B cell (primary cell): ENCODE results near the gene RRN3. TPM values are rescaled to one million over a fixed set of nuclear protein-coding genes. Genes with fewer than 3 reads are reported as not detected.
"Not testable (repeated sequence)": the region's sequence is repeated elsewhere in the genome, so short reads cannot be mapped to it uniquely, and the experiment has no call there.

Experiments used
- ATAC-seq: fragments of 200-7000 bp; cut with Tn5 transposase; one replicate; pipeline ENCODE4 v1.10.0; 2021; ENCODE audit warnings: low read depth, mild to moderate bottlenecking, moderate number of reproducible peaks, moderate library complexity
- CTCF ChIA-PET: fragments of 350-600 bp; sonication (Branson Sonifier 250); formaldehyde crosslinking; loops from one replicate; lab custom pipeline; 2021; ENCODE audit warnings: antibody characterized with exemption, inconsistent platforms; lab: Charles Lee
- POLR2A ChIA-PET: fragments of 350-600 bp; sonication (Branson Sonifier 250); formaldehyde crosslinking; loops from one replicate; lab custom pipeline; 2021; ENCODE audit warnings: antibody characterized with exemption; lab: Charles Lee
- DNase-seq: peaks from one replicate; pipeline ENCODE4 v3.0.0; 2013
- H2AFZ ChIP-seq: 2 replicates; pipeline ENCODE4 v1.6.1; 2012; ENCODE audit warnings: mild to moderate bottlenecking, low read depth, low read length; ENCODE audit not compliant: insufficient read depth, poor library complexity, severe bottlenecking
- H3K27ac ChIP-seq, 2 donors: 1 replicate in 1 of 2; 2 replicates in 1 of 2; pipeline ENCODE4 v1.5.1; 2012 to 2013; ENCODE audit warnings: low read length in 2 of 2, mild to moderate bottlenecking in 2 of 2, moderate library complexity in 1 of 2
- H3K27me3 ChIP-seq, 4 experiments: fragments of 200-600 bp in 1 of 4; sonication (generic) in 1 of 4; replicated peaks in 1 of 4; 1 replicate in 2 of 4; 2 replicates in 2 of 4; pipeline versions ENCODE4 v1.6.1 to v1.7.0; 2013 to 2016; ENCODE audit warnings: low read length in 3 of 4, mild to moderate bottlenecking in 2 of 4, mixed read lengths in 1 of 4, moderate library complexity in 1 of 4; ENCODE audit not compliant: insufficient read depth in 4 of 4, control insufficient read depth in 3 of 4; ENCODE audit errors: control extremely low read depth in 1 of 4
- H3K36me3 ChIP-seq, 2 experiments: replicated peaks in 1 of 2; 1 replicate in 1 of 2; 2 replicates in 1 of 2; pipeline versions ENCODE4 v1.6.1 to v1.7.1; 2013; ENCODE audit warnings: low read length in 1 of 2; ENCODE audit not compliant: insufficient read depth in 2 of 2, control insufficient read depth in 1 of 2; ENCODE audit errors: control extremely low read depth in 1 of 2, extremely low read depth in 1 of 2
- H3K4me1 ChIP-seq, 2 donors: fragments of 200-600 bp in 1 of 2; sonication (generic) in 1 of 2; 1 replicate in 1 of 2; 2 replicates in 1 of 2; pipeline versions ENCODE4 v1.5.1 to v1.6.1; 2013 to 2017; ENCODE audit warnings: low read length in 2 of 2; ENCODE audit not compliant: control insufficient read depth in 2 of 2, insufficient read depth in 2 of 2
- H3K4me2 ChIP-seq: replicated peaks from 2 replicates; pipeline ENCODE3; 2012; ENCODE audit warnings: mild to moderate bottlenecking, low read depth, low read length; ENCODE audit not compliant: poor library complexity, severe bottlenecking
- H3K4me3 ChIP-seq, 5 experiments: fragments of 200-600 bp in 1 of 5; sonication (generic) in 1 of 5; 1 replicate in 3 of 5; 2 replicates in 2 of 5; pipeline versions ENCODE4 v1.5.1 to v1.7.0; 2011 to 2016; ENCODE audit warnings: low read length in 4 of 5, mild to moderate bottlenecking in 4 of 5, low read depth in 2 of 5, control low read depth in 1 of 5, moderate library complexity in 1 of 5; ENCODE audit not compliant: insufficient read depth in 1 of 5; ENCODE audit errors: control extremely low read depth in 1 of 5, extremely low read depth in 1 of 5
- H3K79me2 ChIP-seq: fragments of 200-600 bp; sonication (generic); one replicate; pipeline ENCODE4 v1.6.0; 2016; ENCODE audit warnings: low read length; ENCODE audit not compliant: control insufficient read depth, insufficient read depth
- H3K9ac ChIP-seq: fragments of 200-600 bp; sonication (generic); 2 replicates; pipeline ENCODE4 v1.6.1; 2017; ENCODE audit warnings: mild to moderate bottlenecking, low read length, moderate library complexity
- H3K9me3 ChIP-seq, 3 donors: one replicate each; pipeline versions ENCODE4 v1.6.1 to v1.7.1; 2013; ENCODE audit warnings: low read length in 2 of 3; ENCODE audit not compliant: control insufficient read depth in 2 of 3, insufficient read depth in 1 of 3; ENCODE audit errors: control extremely low read depth in 1 of 3
- H4K20me1 ChIP-seq: 2 replicates; pipeline ENCODE4 v1.6.0; 2012; ENCODE audit warnings: mild to moderate bottlenecking, low read length; ENCODE audit not compliant: insufficient read depth, control insufficient read depth, poor library complexity, severe bottlenecking
- H3K27ac Mint-ChIP-seq: one replicate; pipeline ENCODE4 v1.8.0; 2021; ENCODE audit warnings: mixed read lengths
- H3K27me3 Mint-ChIP-seq: one replicate; pipeline ENCODE4 v1.8.0; 2021; ENCODE audit warnings: mixed read lengths
- H3K4me1 Mint-ChIP-seq: one replicate; pipeline ENCODE4 v1.8.0; 2021; ENCODE audit warnings: mixed read lengths
- H3K4me3 Mint-ChIP-seq: one replicate; pipeline ENCODE4 v1.8.0; 2021; ENCODE audit warnings: mixed read lengths
- H3K9me3 Mint-ChIP-seq: one replicate; pipeline ENCODE4 v1.8.0; 2022; ENCODE audit warnings: mixed read lengths; ENCODE audit not compliant: insufficient read depth
- WGBS: methylation state at CpG from one replicate; pipeline ENCODE4 v1.1.5; 2013; ENCODE audit warnings: missing lambda C conversion rate; ENCODE audit not compliant: insufficient coverage; 5-methylcytosine and 5-hydroxymethylcytosine counted together
- intact Hi-C: fragments of 100-400 bp; cut with micrococcal nuclease; formaldehyde crosslinking; loops from one replicate; pipeline ENCODE4 v1.10.0; 2022
- polyA plus RNA-seq: library from polyadenylated mRNA; depleted of rRNA; stranded (reverse); fragments of >200 nt; gene quantifications from 2 replicates; pipeline ENCODE4 v1.2.3, GENCODE V29; 2012
- small RNA-seq: library from RNA; depleted of rRNA; stranded (forward); fragments of <200 nt; gene quantifications from one replicate; pipeline ENCODE3, GENCODE V24; 2012; ENCODE audit warnings: low replicate concordance, low read depth; ENCODE audit not compliant: insufficient read length
- total RNA-seq, 2 donors: library from RNA; stranded (reverse); fragments of 120-200 nt in 1 of 2; gene quantifications; 1 replicate in 1 of 2; 2 replicates in 1 of 2; pipeline versions ENCODE4 v1.2.3 to v1.2.4, GENCODE V29; 2013 to 2022

Gene RRN3
- total and polyA plus RNA-seq, 2 donors (not counting 1 experiment from before 2014, with no cell fraction given), result 11.7 to 34.6 TPM

DNA sequence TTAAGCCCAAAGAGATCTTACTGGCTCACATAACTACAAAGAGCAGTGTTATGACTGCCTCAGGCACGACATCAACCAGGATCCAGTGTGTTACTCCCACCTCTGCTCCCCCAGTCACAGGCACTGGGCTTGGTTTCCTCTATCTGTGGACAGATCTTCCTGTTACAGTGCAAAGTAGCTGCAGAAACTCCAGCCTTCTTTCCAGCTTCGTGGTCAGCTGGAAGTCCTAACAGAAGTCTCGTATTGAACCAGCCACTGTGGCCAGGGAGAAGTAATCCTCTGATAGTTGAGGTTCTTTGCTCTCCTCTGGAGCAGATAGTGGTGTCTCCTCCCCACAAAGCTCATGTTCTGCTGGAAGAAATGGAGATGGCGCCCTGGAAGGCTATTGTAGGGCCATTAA lies 77.7 kb downstream of the RRN3 start:
- peak overlapping the region; percentile 82 for H3K27ac Mint-ChIP-seq
- intact Hi-C loops, CTCF ChIA-PET, H3K4me3 Mint-ChIP-seq, H3K27ac ChIP-seq, H3K9me3 Mint-ChIP-seq, H3K27me3 ChIP-seq, H3K9me3 ChIP-seq, H3K79me2 ChIP-seq, H4K20me1 ChIP-seq, H3K4me3 ChIP-seq, ATAC-seq, H2AFZ ChIP-seq, H3K27me3 Mint-ChIP-seq, H3K9ac ChIP-seq, POLR2A ChIA-PET, DNase-seq, H3K4me2 ChIP-seq: not testable (repeated sequence)
- peaks cover 4 to 34% of the 10 kb centered on the region in 2 experiments for H3K36me3 ChIP-seq
- H3K4me1 ChIP-seq, result peaks cover 5 to 21% of the 10 kb centered on the region in 2 donors
- peaks cover 24% of the 10 kb centered on the region for H3K4me1 Mint-ChIP-seq
- WGBS, result 64% methylated on average over 2 of the region's 4 CpGs

DNA sequence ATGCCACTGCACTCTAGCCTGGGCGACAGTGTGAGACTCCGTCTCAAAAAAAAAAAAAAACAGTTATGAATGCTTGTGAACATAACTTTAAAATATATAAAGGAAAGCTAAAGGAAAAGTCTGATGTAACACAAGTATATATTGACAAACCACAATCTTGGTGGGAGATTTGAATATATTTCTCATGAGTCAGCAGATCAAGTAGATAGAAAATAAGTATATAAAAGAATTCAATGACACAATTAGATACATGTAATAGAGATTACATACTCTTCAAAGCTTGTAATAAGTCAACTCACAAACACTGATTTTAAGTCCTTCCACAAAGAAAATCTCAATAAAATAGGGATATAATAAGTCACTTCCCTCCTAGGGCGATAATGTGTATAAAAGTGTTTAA lies 78.4 kb downstream of the RRN3 start:
- Histone ChIP-seq H3K36me3 (peaks cover 3 to 35% of the 10 kb centered on the region in 2 experiments), H3K4me1 (peaks cover 5 to 21% of the 10 kb centered on the region in 2 donors)
- H3K4me3 Mint-ChIP-seq, H2AFZ ChIP-seq, H3K9me3 ChIP-seq, H3K27me3 Mint-ChIP-seq, H3K9ac ChIP-seq, POLR2A ChIA-PET, H4K20me1 ChIP-seq, H3K4me2 ChIP-seq, H3K27ac Mint-ChIP-seq, H3K9me3 Mint-ChIP-seq, H3K27me3 ChIP-seq, intact Hi-C loops, H3K79me2 ChIP-seq, H3K27ac ChIP-seq, DNase-seq, H3K4me3 ChIP-seq, ATAC-seq, CTCF ChIA-PET: not testable (repeated sequence)
- peaks cover 24% of the 10 kb centered on the region for H3K4me1 Mint-ChIP-seq
- no CpG with 5 or more reads among the region's 3 CpGs for WGBS

DNA sequence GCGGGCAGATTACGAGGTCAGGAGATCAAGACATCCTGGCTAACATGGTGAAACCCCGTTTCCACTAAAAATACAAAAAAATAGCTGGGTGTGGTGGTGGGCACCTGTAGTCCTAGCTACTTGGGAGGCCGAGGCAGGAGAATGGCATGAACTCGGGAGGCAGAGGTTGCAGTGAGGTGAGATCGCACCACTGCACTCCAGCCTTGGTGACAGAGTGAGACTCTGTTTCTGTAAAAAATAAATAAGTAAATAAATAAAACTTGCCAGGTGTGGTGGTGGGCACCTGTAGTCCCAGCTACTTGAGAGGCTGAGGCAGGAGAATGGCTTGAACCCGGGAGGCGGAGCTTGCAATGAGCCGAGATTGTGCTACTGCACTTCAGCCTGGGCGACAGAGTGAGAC lies 81.1 kb downstream of the RRN3 start:
- H3K79me2 ChIP-seq, H3K27me3 Mint-ChIP-seq, H3K9me3 Mint-ChIP-seq, ATAC-seq, H3K27ac ChIP-seq, H3K9ac ChIP-seq, H3K4me3 ChIP-seq, H3K27me3 ChIP-seq, H3K4me3 Mint-ChIP-seq, H3K27ac Mint-ChIP-seq, H4K20me1 ChIP-seq, CTCF ChIA-PET, H3K9me3 ChIP-seq, H3K4me2 ChIP-seq, DNase-seq, intact Hi-C loops, POLR2A ChIA-PET, H2AFZ ChIP-seq: not testable (repeated sequence)
- 100% methylated on average over 2 of the region's 10 CpGs for WGBS
- peaks cover 28% of the 10 kb centered on the region for H3K4me1 Mint-ChIP-seq
- peaks cover 1 to 36% of the 10 kb centered on the region in 2 experiments for H3K36me3 ChIP-seq
- H3K4me1 ChIP-seq, result peaks cover 6 to 21% of the 10 kb centered on the region in 2 donors

Small RNAs within 50 kb of the gene (small RNA-seq; reads per million reads assigned to genes)
- gene MIR1972-1, result not detected

Other genes with a start within 250 kb of the RRN3 start
- gene NPIPA1, start 156.8 kb downstream of the RRN3 start, total RNA-seq, result 170 and 171 TPM in 2 replicates
- gene NPIPA1, start 156.8 kb downstream of the RRN3 start, polyA plus RNA-seq, result 97.9 and 140 TPM in 2 replicates
- gene PDXDC1, start 119.2 kb downstream of the RRN3 start, total RNA-seq, result 103 and 109 TPM in 2 replicates
- gene PDXDC1, start 119.2 kb downstream of the RRN3 start, polyA plus RNA-seq, result 48.1 and 79.1 TPM in 2 replicates
- gene NTAN1, start 38.2 kb downstream of the RRN3 start, total RNA-seq, result 28.2 and 36.1 TPM in 2 replicates
- gene NTAN1, start 38.2 kb downstream of the RRN3 start, polyA plus RNA-seq, result 38.0 TPM in 2 replicates